WTC11 (cell line): ENCODE measurements around the gene PDCD6IP. TPM values are rescaled to one million over a fixed set of nuclear protein-coding genes. Genes with fewer than 3 reads are reported as not detected.

Source experiments
- ATAC-seq: fragments of 200-7000 bp; cut with Tn5 transposase; 2 replicates; pipeline ENCODE4 v1.10.0; 2021; ENCODE audit warnings: mild to moderate bottlenecking, moderate library complexity
- CTCF ChIA-PET: fragments of 300-600 bp; sonication (Branson Sonifier 250); formaldehyde crosslinking; loops from one replicate; lab custom pipeline; 2021; ENCODE audit warnings: antibody characterized with exemption; lab: Charles Lee
- POLR2A ChIA-PET: fragments of 350-600 bp; sonication (Branson Sonifier 250); formaldehyde crosslinking; loops from one replicate; lab custom pipeline; 2021; ENCODE audit warnings: antibody characterized with exemption; lab: Charles Lee
- DNase-seq: peaks from one replicate; pipeline ENCODE4 v3.0.0; 2021; ENCODE audit warnings: low spot score
- H3K27ac Mint-ChIP-seq: 2 replicates; pipeline ENCODE4 v1.8.0; 2021; ENCODE audit warnings: mixed read lengths
- H3K27me3 Mint-ChIP-seq: 2 replicates; pipeline ENCODE4 v1.8.0; 2021; ENCODE audit warnings: low read depth, mild to moderate bottlenecking, moderate library complexity, mixed read lengths
- H3K36me3 Mint-ChIP-seq: 2 replicates; pipeline ENCODE4 v1.8.0; 2021; ENCODE audit warnings: mixed read lengths
- H3K4me1 Mint-ChIP-seq: 2 replicates; pipeline ENCODE4 v1.8.0; 2022; ENCODE audit warnings: mixed read lengths
- H3K4me3 Mint-ChIP-seq: 2 replicates; pipeline ENCODE4 v1.8.0; 2021; ENCODE audit warnings: mild to moderate bottlenecking, moderate library complexity, mixed read lengths
- H3K9me3 Mint-ChIP-seq: 2 replicates; pipeline ENCODE4 v1.8.0; 2021; ENCODE audit warnings: mixed read lengths
- SOX15 ChIP-seq: fragments of 250-450 bp; sonication (Bioruptor Pico); IDR thresholded peaks from 2 replicates; pipeline ENCODE4 v1.9.0; 2021; ENCODE audit warnings: mild to moderate bottlenecking
- TEAD4 ChIP-seq: sonication (generic); formaldehyde crosslinking; IDR thresholded peaks from 2 replicates; pipeline ENCODE4 v1.8.0; 2022; ENCODE audit warnings: mild to moderate bottlenecking, missing genetic modification reagents
- TP53 ChIP-seq: sonication (generic); formaldehyde crosslinking; IDR thresholded peaks from 2 replicates; pipeline ENCODE4 v1.8.1; 2023; ENCODE audit warnings: mild to moderate bottlenecking, missing genetic modification reagents
- ZNF219 ChIP-seq: sonication (generic); formaldehyde crosslinking; IDR thresholded peaks from 2 replicates; pipeline ENCODE4 v1.8.0; 2023; ENCODE audit warnings: missing genetic modification reagents, mild to moderate bottlenecking, borderline replicate concordance
- ZNF232 ChIP-seq: sonication (generic); formaldehyde crosslinking; IDR thresholded peaks from 2 replicates; pipeline ENCODE4 v1.8.0; 2022; ENCODE audit warnings: mild to moderate bottlenecking, missing genetic modification reagents
- ZNF671 ChIP-seq: fragments of 250-450 bp; sonication (Bioruptor Pico); IDR thresholded peaks from 2 replicates; pipeline ENCODE4 v1.8.0; 2021; ENCODE audit warnings: mild to moderate bottlenecking
- total RNA-seq: library from RNA; stranded (reverse); gene quantifications from 3 replicates; pipeline ENCODE4 v1.2.3, GENCODE V29; 2021
- TF ChIP-seq, protein P1 (sequence below): sonication (generic); formaldehyde crosslinking; IDR thresholded peaks from 2 replicates; pipeline ENCODE4 v1.8.1; 2023; ENCODE audit warnings: mild to moderate bottlenecking, missing genetic modification reagents
- TF ChIP-seq, protein P2 (sequence below): sonication (generic); formaldehyde crosslinking; IDR thresholded peaks from 2 replicates; pipeline ENCODE4 v1.8.1; 2023; ENCODE audit warnings: mild to moderate bottlenecking, missing genetic modification reagents, moderate library complexity
- TF ChIP-seq, protein P3 (sequence below): sonication (generic); formaldehyde crosslinking; IDR thresholded peaks from 2 replicates; pipeline ENCODE4 v1.8.1; 2022; ENCODE audit warnings: low read depth, missing genetic modification reagents, borderline replicate concordance
- TF ChIP-seq, protein P4 (sequence below): fragments of 200-600 bp; IDR thresholded peaks from 2 replicates; pipeline ENCODE4 v1.8.0; 2022; ENCODE audit warnings: antibody characterized with exemption
- TF ChIP-seq, protein P5 (sequence below): sonication (generic); formaldehyde crosslinking; IDR thresholded peaks from 2 replicates; pipeline ENCODE4 v1.8.1; 2022; ENCODE audit warnings: low read depth, mild to moderate bottlenecking, moderate library complexity, missing genetic modification reagents, borderline replicate concordance
- TF ChIP-seq, protein P6 (sequence below): sonication (generic); formaldehyde crosslinking; IDR thresholded peaks from 2 replicates; pipeline ENCODE4 v1.8.1; 2023; ENCODE audit warnings: mild to moderate bottlenecking, missing genetic modification reagents, moderate library complexity
- TF ChIP-seq, protein P7 (sequence below): sonication (generic); formaldehyde crosslinking; IDR thresholded peaks from 2 replicates; pipeline ENCODE4 v1.8.1; 2022; ENCODE audit warnings: mild to moderate bottlenecking, missing genetic modification reagents, moderate library complexity, borderline replicate concordance
- TF ChIP-seq, protein P8 (sequence below): fragments of 250-450 bp; sonication (Bioruptor Pico); IDR thresholded peaks from 2 replicates; pipeline ENCODE4 v1.9.0; 2021; ENCODE audit warnings: mild to moderate bottlenecking
- TF ChIP-seq, protein P9 (sequence below): fragments of 250-450 bp; sonication (Bioruptor Pico); IDR thresholded peaks from 2 replicates; pipeline ENCODE4 v1.9.0; 2021; ENCODE audit warnings: mild to moderate bottlenecking, borderline replicate concordance

PDCD6IP gene
- total RNA-seq, 1 experiment from 2014 or later = 173 TPM

DNA sequence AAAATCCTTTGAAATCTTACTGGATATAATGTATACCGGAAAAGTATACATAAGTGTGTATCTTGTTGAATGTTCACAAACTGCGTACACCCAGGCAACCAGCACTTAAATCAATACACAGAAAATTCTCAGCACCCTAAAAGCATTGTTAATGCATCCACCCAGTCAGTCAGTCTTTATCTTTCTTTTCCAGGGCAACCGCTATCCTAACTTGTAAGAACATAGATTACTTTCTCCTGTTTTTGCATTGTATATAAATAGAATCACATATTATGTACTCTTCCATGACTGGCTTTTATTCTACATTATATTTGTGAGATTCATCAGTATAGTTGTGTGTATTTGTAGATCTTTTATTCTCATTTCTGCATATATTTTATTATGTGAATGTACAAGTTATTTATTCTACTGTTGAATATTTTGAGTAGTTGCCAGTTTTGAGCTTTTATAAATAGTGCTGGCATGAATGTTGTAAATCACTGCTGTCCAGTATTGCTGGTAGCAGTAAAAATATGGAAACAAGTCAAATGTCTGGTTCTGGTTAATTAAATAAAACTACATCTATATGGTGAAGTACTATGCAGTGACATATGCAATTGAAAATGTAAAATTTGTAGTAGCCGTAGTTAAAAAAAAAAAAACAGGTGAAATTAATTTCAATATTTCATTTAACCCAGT lies 62.1 kb downstream of the PDCD6IP start:
- H3K9me3 Mint-ChIP-seq = no peaks in the 10 kb centered on the region
- ChIA-PET CTCF (interaction anchor here (1.2 kb wide), 1 partner anchor 23 kb away, joined by 4 read pairs; no protein-coding TSS in a partner anchor), POLR2A (no interaction called here)
- ATAC-seq (no peak), DNase-seq (no peak)
- no peak overlapping the region for H3K4me3 Mint-ChIP-seq
- TF ChIP-seq, protein P1, sequence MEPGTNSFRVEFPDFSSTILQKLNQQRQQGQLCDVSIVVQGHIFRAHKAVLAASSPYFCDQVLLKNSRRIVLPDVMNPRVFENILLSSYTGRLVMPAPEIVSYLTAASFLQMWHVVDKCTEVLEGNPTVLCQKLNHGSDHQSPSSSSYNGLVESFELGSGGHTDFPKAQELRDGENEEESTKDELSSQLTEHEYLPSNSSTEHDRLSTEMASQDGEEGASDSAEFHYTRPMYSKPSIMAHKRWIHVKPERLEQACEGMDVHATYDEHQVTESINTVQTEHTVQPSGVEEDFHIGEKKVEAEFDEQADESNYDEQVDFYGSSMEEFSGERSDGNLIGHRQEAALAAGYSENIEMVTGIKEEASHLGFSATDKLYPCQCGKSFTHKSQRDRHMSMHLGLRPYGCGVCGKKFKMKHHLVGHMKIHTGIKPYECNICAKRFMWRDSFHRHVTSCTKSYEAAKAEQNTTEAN (CRISPR knock-in tag) = no peak
- no peak for TF ChIP-seq TP53 (CRISPR knock-in tag)
- TF ChIP-seq, protein P2, sequence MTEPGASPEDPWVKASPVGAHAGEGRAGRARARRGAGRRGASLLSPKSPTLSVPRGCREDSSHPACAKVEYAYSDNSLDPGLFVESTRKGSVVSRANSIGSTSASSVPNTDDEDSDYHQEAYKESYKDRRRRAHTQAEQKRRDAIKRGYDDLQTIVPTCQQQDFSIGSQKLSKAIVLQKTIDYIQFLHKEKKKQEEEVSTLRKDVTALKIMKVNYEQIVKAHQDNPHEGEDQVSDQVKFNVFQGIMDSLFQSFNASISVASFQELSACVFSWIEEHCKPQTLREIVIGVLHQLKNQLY (CRISPR knock-in tag) = no peak
- TF ChIP-seq, protein P3, sequence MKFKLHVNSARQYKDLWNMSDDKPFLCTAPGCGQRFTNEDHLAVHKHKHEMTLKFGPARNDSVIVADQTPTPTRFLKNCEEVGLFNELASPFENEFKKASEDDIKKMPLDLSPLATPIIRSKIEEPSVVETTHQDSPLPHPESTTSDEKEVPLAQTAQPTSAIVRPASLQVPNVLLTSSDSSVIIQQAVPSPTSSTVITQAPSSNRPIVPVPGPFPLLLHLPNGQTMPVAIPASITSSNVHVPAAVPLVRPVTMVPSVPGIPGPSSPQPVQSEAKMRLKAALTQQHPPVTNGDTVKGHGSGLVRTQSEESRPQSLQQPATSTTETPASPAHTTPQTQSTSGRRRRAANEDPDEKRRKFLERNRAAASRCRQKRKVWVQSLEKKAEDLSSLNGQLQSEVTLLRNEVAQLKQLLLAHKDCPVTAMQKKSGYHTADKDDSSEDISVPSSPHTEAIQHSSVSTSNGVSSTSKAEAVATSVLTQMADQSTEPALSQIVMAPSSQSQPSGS (CRISPR knock-in tag) = no peak
- TF ChIP-seq, protein P4, sequence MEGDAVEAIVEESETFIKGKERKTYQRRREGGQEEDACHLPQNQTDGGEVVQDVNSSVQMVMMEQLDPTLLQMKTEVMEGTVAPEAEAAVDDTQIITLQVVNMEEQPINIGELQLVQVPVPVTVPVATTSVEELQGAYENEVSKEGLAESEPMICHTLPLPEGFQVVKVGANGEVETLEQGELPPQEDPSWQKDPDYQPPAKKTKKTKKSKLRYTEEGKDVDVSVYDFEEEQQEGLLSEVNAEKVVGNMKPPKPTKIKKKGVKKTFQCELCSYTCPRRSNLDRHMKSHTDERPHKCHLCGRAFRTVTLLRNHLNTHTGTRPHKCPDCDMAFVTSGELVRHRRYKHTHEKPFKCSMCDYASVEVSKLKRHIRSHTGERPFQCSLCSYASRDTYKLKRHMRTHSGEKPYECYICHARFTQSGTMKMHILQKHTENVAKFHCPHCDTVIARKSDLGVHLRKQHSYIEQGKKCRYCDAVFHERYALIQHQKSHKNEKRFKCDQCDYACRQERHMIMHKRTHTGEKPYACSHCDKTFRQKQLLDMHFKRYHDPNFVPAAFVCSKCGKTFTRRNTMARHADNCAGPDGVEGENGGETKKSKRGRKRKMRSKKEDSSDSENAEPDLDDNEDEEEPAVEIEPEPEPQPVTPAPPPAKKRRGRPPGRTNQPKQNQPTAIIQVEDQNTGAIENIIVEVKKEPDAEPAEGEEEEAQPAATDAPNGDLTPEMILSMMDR = no peak
- TF ChIP-seq, protein P5, sequence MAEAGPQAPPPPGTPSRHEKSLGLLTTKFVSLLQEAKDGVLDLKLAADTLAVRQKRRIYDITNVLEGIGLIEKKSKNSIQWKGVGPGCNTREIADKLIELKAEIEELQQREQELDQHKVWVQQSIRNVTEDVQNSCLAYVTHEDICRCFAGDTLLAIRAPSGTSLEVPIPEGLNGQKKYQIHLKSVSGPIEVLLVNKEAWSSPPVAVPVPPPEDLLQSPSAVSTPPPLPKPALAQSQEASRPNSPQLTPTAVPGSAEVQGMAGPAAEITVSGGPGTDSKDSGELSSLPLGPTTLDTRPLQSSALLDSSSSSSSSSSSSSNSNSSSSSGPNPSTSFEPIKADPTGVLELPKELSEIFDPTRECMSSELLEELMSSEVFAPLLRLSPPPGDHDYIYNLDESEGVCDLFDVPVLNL (CRISPR knock-in tag) = no peak
- no peak overlapping the region for H3K27ac Mint-ChIP-seq
- no peaks in the 10 kb centered on the region for H3K27me3 Mint-ChIP-seq
- H3K4me1 Mint-ChIP-seq = peaks cover 3% of the 10 kb centered on the region
- H3K36me3 Mint-ChIP-seq = peaks cover 38% of the 10 kb centered on the region

DNA sequence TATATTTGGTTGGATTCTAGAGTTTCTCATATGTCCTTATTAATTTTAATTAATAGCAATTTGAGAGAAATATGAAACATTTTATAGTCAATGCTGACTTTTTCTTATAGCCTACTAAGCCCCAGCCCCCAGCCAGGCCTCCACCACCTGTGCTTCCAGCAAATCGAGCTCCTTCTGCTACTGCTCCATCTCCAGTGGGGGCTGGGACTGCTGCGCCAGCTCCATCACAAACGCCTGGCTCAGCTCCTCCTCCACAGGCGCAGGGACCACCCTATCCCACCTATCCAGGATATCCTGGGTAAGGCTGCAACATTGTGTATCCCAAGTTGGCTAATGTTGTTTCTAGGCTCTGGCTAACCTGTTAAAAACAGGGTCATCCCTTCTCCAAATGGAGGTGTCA lies 66.7 kb downstream of the PDCD6IP start:
- H3K27ac Mint-ChIP-seq = no peak overlapping the region
- no peak overlapping the region for H3K4me3 Mint-ChIP-seq
- CTCF ChIA-PET = interaction anchor here (0.8 to 1.2 kb wide), 2 partner anchors 11 to 19 kb away, joined by 3 read pairs; no protein-coding TSS in a partner anchor
- H3K9me3 Mint-ChIP-seq = no peaks in the 10 kb centered on the region
- POLR2A ChIA-PET = no interaction called here
- no peaks in the 10 kb centered on the region for H3K27me3 Mint-ChIP-seq
- DNase-seq (no peak), ATAC-seq (peak; percentile 52)
- no peaks in the 10 kb centered on the region for H3K4me1 Mint-ChIP-seq
- H3K36me3 Mint-ChIP-seq = peaks cover 22% of the 10 kb centered on the region
- no peak for TF ChIP-seq TEAD4 (CRISPR knock-in tag)
- TF ChIP-seq, protein P6, sequence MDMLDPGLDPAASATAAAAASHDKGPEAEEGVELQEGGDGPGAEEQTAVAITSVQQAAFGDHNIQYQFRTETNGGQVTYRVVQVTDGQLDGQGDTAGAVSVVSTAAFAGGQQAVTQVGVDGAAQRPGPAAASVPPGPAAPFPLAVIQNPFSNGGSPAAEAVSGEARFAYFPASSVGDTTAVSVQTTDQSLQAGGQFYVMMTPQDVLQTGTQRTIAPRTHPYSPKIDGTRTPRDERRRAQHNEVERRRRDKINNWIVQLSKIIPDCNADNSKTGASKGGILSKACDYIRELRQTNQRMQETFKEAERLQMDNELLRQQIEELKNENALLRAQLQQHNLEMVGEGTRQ = no peak
- TF ChIP-seq, protein P7, sequence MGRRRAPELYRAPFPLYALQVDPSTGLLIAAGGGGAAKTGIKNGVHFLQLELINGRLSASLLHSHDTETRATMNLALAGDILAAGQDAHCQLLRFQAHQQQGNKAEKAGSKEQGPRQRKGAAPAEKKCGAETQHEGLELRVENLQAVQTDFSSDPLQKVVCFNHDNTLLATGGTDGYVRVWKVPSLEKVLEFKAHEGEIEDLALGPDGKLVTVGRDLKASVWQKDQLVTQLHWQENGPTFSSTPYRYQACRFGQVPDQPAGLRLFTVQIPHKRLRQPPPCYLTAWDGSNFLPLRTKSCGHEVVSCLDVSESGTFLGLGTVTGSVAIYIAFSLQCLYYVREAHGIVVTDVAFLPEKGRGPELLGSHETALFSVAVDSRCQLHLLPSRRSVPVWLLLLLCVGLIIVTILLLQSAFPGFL (CRISPR knock-in tag) = no peak
- TF ChIP-seq, protein P8, sequence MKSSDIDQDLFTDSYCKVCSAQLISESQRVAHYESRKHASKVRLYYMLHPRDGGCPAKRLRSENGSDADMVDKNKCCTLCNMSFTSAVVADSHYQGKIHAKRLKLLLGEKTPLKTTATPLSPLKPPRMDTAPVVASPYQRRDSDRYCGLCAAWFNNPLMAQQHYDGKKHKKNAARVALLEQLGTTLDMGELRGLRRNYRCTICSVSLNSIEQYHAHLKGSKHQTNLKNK = no peak
- TF ChIP-seq ZNF671 (CRISPR knock-in tag) = no peak
- TF ChIP-seq, protein P5 (CRISPR knock-in tag) = no peak
- TF ChIP-seq, protein P9, sequence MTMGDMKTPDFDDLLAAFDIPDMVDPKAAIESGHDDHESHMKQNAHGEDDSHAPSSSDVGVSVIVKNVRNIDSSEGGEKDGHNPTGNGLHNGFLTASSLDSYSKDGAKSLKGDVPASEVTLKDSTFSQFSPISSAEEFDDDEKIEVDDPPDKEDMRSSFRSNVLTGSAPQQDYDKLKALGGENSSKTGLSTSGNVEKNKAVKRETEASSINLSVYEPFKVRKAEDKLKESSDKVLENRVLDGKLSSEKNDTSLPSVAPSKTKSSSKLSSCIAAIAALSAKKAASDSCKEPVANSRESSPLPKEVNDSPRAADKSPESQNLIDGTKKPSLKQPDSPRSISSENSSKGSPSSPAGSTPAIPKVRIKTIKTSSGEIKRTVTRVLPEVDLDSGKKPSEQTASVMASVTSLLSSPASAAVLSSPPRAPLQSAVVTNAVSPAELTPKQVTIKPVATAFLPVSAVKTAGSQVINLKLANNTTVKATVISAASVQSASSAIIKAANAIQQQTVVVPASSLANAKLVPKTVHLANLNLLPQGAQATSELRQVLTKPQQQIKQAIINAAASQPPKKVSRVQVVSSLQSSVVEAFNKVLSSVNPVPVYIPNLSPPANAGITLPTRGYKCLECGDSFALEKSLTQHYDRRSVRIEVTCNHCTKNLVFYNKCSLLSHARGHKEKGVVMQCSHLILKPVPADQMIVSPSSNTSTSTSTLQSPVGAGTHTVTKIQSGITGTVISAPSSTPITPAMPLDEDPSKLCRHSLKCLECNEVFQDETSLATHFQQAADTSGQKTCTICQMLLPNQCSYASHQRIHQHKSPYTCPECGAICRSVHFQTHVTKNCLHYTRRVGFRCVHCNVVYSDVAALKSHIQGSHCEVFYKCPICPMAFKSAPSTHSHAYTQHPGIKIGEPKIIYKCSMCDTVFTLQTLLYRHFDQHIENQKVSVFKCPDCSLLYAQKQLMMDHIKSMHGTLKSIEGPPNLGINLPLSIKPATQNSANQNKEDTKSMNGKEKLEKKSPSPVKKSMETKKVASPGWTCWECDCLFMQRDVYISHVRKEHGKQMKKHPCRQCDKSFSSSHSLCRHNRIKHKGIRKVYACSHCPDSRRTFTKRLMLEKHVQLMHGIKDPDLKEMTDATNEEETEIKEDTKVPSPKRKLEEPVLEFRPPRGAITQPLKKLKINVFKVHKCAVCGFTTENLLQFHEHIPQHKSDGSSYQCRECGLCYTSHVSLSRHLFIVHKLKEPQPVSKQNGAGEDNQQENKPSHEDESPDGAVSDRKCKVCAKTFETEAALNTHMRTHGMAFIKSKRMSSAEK = no peak
- no peak for TF ChIP-seq SOX15 (CRISPR knock-in tag)
- TF ChIP-seq ZNF232 = no peak
- TF ChIP-seq ZNF219 (CRISPR knock-in tag) = no peak
- TF ChIP-seq, all 79 proteins: peak for 0
